Measurements from ENCODE around the gene ZNF554.
"Not testable (repeated sequence)": the region's sequence is repeated elsewhere in the genome, so short reads cannot be mapped to it uniquely, and the experiment has no call there.

Gene ZNF554

GRCh38 chr19:2790557-2791271, 29.0 kb upstream of the ZNF554 start:
- DNase-seq (ENCODE audit: low spot score) = no peak

GRCh38 chr19:2791440-2791839, 28.2 kb upstream of the ZNF554 start:
- no peak for DNase-seq (ENCODE audit: low spot score)

- DNase-seq (ENCODE audit: low spot score) = no peak
These were observed 27.8 kb upstream of the ZNF554 start for GRCh38 chr19:2791876-2792275.

GRCh38 chr19:2792666-2793065, 27.0 kb upstream of the ZNF554 start:
- not testable (repeated sequence) for DNase-seq (ENCODE audit: low spot score)

GRCh38 chr19:2793126-2793525, 26.5 kb upstream of the ZNF554 start:
- no peak for DNase-seq (ENCODE audit: low spot score)

GRCh38 chr19:2793577-2793976, 26.1 kb upstream of the ZNF554 start:
- no peak for DNase-seq (ENCODE audit: low spot score)

GRCh38 chr19:2795827-2796658, 23.6 kb upstream of the ZNF554 start:
- DNase-seq (ENCODE audit: low spot score) = no peak

GRCh38 chr19:2796659-2797266, 22.9 kb upstream of the ZNF554 start:
- no peak for DNase-seq (ENCODE audit: low spot score)

- DNase-seq (ENCODE audit: low spot score) = peak; percentile 14
These were observed 22.4 kb upstream of the ZNF554 start for GRCh38 chr19:2797280-2797679.

- no peak for DNase-seq (ENCODE audit: low spot score)
These were observed 21.4 kb upstream of the ZNF554 start for GRCh38 chr19:2798158-2798685.

GRCh38 chr19:2798733-2799132, 20.9 kb upstream of the ZNF554 start:
- no peak for DNase-seq (ENCODE audit: low spot score)

GRCh38 chr19:2799273-2800020, 20.2 kb upstream of the ZNF554 start:
- DNase-seq (ENCODE audit: low spot score) = no peak

GRCh38 chr19:2800506-2800905, 19.2 kb upstream of the ZNF554 start:
- no peak for DNase-seq (ENCODE audit: low spot score)

GRCh38 chr19:2802826-2803225, 16.8 kb upstream of the ZNF554 start:
- DNase-seq (ENCODE audit: low spot score) = no peak

GRCh38 chr19:2803486-2804155, 16.0 kb upstream of the ZNF554 start:
- no peak for DNase-seq (ENCODE audit: low spot score)

GRCh38 chr19:2804156-2805004, 15.3 kb upstream of the ZNF554 start:
- no peak for DNase-seq (ENCODE audit: low spot score)

GRCh38 chr19:2805261-2805900, 14.3 kb upstream of the ZNF554 start:
- DNase-seq (ENCODE audit: low spot score) = no peak

- no peak for DNase-seq (ENCODE audit: low spot score)
These were observed 13.5 kb upstream of the ZNF554 start for GRCh38 chr19:2805991-2806649.

- no peak for DNase-seq (ENCODE audit: low spot score)
These were observed 12.8 kb upstream of the ZNF554 start for GRCh38 chr19:2806736-2807378.
